Measurements from ENCODE around the gene AIG1. TPM values are rescaled to one million over a fixed set of nuclear protein-coding genes. Genes with fewer than 3 reads are reported as not detected.

The AIG1 gene
- total RNA-seq, 1 donor from 2014 or later: 32.2 TPM

- Mint-ChIP-seq H3K4me3 (ENCODE audit: unreplicated experiment) (no peak overlapping the region), H3K4me1 (ENCODE audit: low read depth) (peaks cover 6% of the 10 kb centered on the region), H3K36me3 (ENCODE audit: low read depth) (peaks cover 4% of the 10 kb centered on the region), H3K27me3 (ENCODE audit: low read depth) (no peaks in the 10 kb centered on the region), H3K27ac (ENCODE audit: unreplicated experiment) (no peak overlapping the region), H3K9me3 (ENCODE audit: low read depth) (no peaks in the 10 kb centered on the region)
- no peak for DNase-seq (ENCODE audit: low spot score)
- TF ChIP-seq CTCF (IDR thresholded peaks at IDR 0.05): no peak
These were observed 163.2 kb downstream of the AIG1 start for GRCh38 chr6:143223895-143224294.

- Mint-ChIP-seq H3K27ac (ENCODE audit: unreplicated experiment) (peak overlapping the region; percentile 30), H3K4me1 (ENCODE audit: low read depth) (peaks cover 6% of the 10 kb centered on the region), H3K9me3 (ENCODE audit: low read depth) (no peaks in the 10 kb centered on the region), H3K36me3 (ENCODE audit: low read depth) (peaks cover 4% of the 10 kb centered on the region), H3K27me3 (ENCODE audit: low read depth) (no peaks in the 10 kb centered on the region), H3K4me3 (ENCODE audit: unreplicated experiment) (no peak overlapping the region)
- TF ChIP-seq CTCF (IDR thresholded peaks at IDR 0.05): no peak
- no peak for DNase-seq (ENCODE audit: low spot score)
These were observed 163.8 kb downstream of the AIG1 start for GRCh38 chr6:143224516-143224915.

GRCh38 chr6:143225929-143226328 lies 165.2 kb downstream of the AIG1 start:
- DNase-seq (ENCODE audit: low spot score): no peak
- Mint-ChIP-seq H3K4me1 (ENCODE audit: low read depth) (peaks cover 6% of the 10 kb centered on the region), H3K27ac (ENCODE audit: unreplicated experiment) (no peak overlapping the region), H3K9me3 (ENCODE audit: low read depth) (no peaks in the 10 kb centered on the region), H3K36me3 (ENCODE audit: low read depth) (peaks cover 4% of the 10 kb centered on the region), H3K4me3 (ENCODE audit: unreplicated experiment) (no peak overlapping the region), H3K27me3 (ENCODE audit: low read depth) (no peaks in the 10 kb centered on the region)
- no peak for TF ChIP-seq CTCF (IDR thresholded peaks at IDR 0.05)

GRCh38 chr6:143227675-143228074 lies 167.0 kb downstream of the AIG1 start:
- no peak for TF ChIP-seq CTCF (IDR thresholded peaks at IDR 0.05)
- no peaks in the 10 kb centered on the region for H3K9me3 Mint-ChIP-seq (ENCODE audit: low read depth)
- H3K27ac Mint-ChIP-seq (ENCODE audit: unreplicated experiment): no peak overlapping the region
- H3K36me3 Mint-ChIP-seq (ENCODE audit: low read depth): peaks cover 5% of the 10 kb centered on the region
- no peaks in the 10 kb centered on the region for H3K27me3 Mint-ChIP-seq (ENCODE audit: low read depth)
- H3K4me1 Mint-ChIP-seq (ENCODE audit: low read depth): peaks cover 3% of the 10 kb centered on the region
- no peak overlapping the region for H3K4me3 Mint-ChIP-seq (ENCODE audit: unreplicated experiment)
- DNase-seq (ENCODE audit: low spot score): no peak

GRCh38 chr6:143229400-143229799 lies 168.7 kb downstream of the AIG1 start:
- Mint-ChIP-seq H3K9me3 (ENCODE audit: low read depth) (no peaks in the 10 kb centered on the region), H3K36me3 (ENCODE audit: low read depth) (peaks cover 5% of the 10 kb centered on the region), H3K27ac (ENCODE audit: unreplicated experiment) (no peak overlapping the region), H3K4me1 (ENCODE audit: low read depth) (no peaks in the 10 kb centered on the region), H3K4me3 (ENCODE audit: unreplicated experiment) (no peak overlapping the region), H3K27me3 (ENCODE audit: low read depth) (no peaks in the 10 kb centered on the region)
- DNase-seq (ENCODE audit: low spot score): no peak
- no peak for TF ChIP-seq CTCF (IDR thresholded peaks at IDR 0.05)

All from chondrocyte (in vitro differentiated cells).